Measurements from ENCODE around the gene TMEM109. TPM values are rescaled to one million over a fixed set of nuclear protein-coding genes. Genes with fewer than 3 reads are reported as not detected.
A peak's percentile ranks its signal among the peaks of the same experiment; 100 is the strongest.
"Not testable (repeated sequence)": the region's sequence is repeated elsewhere in the genome, so short reads cannot be mapped to it uniquely, and the experiment has no call there.

TMEM109 gene
- total RNA-seq, 1 donor from 2014 or later, result 64.5 TPM

DNA sequence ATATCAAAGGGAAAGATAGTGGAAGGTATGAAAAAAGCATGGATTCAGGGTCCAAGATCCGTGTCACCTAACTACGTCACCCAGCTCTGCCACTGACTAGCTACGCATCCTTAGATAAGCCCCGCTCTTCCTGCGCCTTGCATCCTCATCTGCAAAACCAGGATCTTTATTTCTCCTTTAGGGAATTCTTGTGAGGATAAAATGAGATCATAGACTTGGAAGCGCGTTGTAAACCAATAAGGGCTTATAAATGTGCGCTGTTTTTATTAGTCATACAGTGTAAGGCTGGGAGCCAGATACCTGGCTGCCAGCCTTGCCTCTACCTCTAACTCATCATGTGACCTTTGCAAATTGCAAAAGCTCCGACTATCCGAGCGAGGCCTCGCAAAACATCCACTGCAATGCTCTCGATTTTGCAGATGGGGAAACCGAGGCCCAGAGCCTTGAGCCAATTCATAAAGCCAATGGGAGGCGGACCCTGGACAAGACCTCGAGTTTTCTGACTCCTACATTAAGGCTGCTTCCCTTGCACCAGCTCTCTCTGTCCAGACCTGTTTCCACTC, 8.3 kb upstream of the TMEM109 start:
- Histone ChIP-seq H3K4me3 (ENCODE audit: low read depth, low read length) (peak overlapping the region; percentile 81), H3K36me3 (ENCODE audit: control insufficient read depth, insufficient read depth, low read length) (peaks cover 1% of the 10 kb centered on the region), H3K27me3 (ENCODE audit: control insufficient read depth, insufficient read depth, low read length) (peaks cover 2% of the 10 kb centered on the region)
- DNase-seq (ENCODE audit: low read depth), result no peak
- TF ChIP-seq, protein P1, sequence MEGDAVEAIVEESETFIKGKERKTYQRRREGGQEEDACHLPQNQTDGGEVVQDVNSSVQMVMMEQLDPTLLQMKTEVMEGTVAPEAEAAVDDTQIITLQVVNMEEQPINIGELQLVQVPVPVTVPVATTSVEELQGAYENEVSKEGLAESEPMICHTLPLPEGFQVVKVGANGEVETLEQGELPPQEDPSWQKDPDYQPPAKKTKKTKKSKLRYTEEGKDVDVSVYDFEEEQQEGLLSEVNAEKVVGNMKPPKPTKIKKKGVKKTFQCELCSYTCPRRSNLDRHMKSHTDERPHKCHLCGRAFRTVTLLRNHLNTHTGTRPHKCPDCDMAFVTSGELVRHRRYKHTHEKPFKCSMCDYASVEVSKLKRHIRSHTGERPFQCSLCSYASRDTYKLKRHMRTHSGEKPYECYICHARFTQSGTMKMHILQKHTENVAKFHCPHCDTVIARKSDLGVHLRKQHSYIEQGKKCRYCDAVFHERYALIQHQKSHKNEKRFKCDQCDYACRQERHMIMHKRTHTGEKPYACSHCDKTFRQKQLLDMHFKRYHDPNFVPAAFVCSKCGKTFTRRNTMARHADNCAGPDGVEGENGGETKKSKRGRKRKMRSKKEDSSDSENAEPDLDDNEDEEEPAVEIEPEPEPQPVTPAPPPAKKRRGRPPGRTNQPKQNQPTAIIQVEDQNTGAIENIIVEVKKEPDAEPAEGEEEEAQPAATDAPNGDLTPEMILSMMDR (IDR thresholded peaks at IDR 0.05; ENCODE audit: insufficient read depth, low read length, poor library complexity, severe bottlenecking), result no peak

- Histone ChIP-seq H3K4me3 (ENCODE audit: low read depth, low read length) (peak within 1 kb of the TSS; percentile 81), H3K36me3 (ENCODE audit: control insufficient read depth, insufficient read depth, low read length) (peaks cover 1% of the 10 kb centered on the region), H3K27me3 (ENCODE audit: control insufficient read depth, insufficient read depth, low read length) (peaks cover 2% of the 10 kb centered on the region)
- TF ChIP-seq, protein P1 (IDR thresholded peaks at IDR 0.05; ENCODE audit: insufficient read depth, low read length, poor library complexity, severe bottlenecking), result no peak
- DNase-seq (ENCODE audit: low read depth), result peak; percentile 82
Observed at GRCh38 chr11:60906132-60906972, 7.6 kb upstream of the TMEM109 start, which contains the start of gene PRPF19. PRPF19 (minus strand) TSS chr11:60906585; CDS start chr11:60906382, 203 bp downstream.

GRCh38 chr11:60908803-60909202, 5.2 kb upstream of the TMEM109 start:
- no peak for DNase-seq (ENCODE audit: low read depth)
- Histone ChIP-seq H3K4me3 (ENCODE audit: low read depth, low read length) (no peak overlapping the region), H3K36me3 (ENCODE audit: control insufficient read depth, insufficient read depth, low read length) (no peaks in the 10 kb centered on the region), H3K27me3 (ENCODE audit: control insufficient read depth, insufficient read depth, low read length) (peaks cover 2% of the 10 kb centered on the region)
- TF ChIP-seq, protein P1 (IDR thresholded peaks at IDR 0.05; ENCODE audit: insufficient read depth, low read length, poor library complexity, severe bottlenecking), result no peak

DNA sequence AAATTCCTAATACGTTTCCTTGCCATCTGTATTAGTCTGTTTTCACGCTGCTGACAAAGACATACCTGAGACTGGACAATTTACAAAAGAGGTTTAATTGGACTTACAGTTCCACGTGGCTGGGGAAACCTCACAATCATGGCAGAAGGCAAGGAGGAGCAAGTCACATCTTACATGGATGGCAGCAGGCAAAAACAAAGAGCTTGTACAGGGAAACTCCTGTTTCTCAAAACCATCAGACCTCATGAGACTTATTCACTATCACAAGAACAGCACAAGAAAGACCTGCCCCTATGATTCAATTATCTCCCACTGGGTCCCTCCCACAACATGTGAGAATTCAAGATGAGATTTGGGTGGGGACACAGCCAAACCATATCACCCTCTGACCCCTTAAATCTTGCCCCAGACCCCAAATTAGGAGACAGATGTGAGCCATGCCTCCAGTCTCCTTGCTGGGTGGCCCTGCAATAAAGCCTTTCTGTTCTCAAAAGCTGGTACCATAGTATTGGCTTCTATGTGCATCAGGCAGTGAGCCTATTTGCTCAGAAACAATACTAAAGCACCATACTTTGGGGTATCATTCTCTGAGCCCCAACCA, 4.2 kb upstream of the TMEM109 start:
- H3K4me3 ChIP-seq (ENCODE audit: low read depth, low read length); DNase-seq (ENCODE audit: low read depth); H3K27me3 ChIP-seq (ENCODE audit: control insufficient read depth, insufficient read depth, low read length); H3K36me3 ChIP-seq (ENCODE audit: control insufficient read depth, insufficient read depth, low read length): not testable (repeated sequence)

DNA sequence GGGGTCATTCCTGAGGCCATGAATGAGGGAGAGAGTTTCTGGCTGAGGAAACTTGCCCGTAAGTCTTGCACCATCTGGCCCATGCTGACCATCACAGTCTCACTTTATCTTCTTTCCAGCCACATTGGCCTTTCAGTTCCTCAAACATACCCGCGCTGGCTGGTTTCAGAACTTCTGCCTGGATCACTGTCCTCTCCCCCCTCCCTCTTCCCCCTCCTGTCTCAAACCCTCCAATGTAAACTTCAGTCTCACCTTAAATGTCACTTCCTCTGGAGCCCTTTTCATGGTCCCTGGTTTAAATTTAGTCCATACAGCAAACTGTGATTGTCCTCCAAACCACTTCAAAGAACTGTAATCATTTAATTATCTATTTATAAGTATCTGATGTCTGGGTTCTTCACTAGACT, 3.7 kb upstream of the TMEM109 start:
- TF ChIP-seq, protein P1 (IDR thresholded peaks at IDR 0.05; ENCODE audit: insufficient read depth, low read length, poor library complexity, severe bottlenecking), result no peak

GRCh38 chr11:60910711-60911380, 3.1 kb upstream of the TMEM109 start:
- Histone ChIP-seq H3K36me3 (ENCODE audit: control insufficient read depth, insufficient read depth, low read length) (no peaks in the 10 kb centered on the region), H3K27me3 (ENCODE audit: control insufficient read depth, insufficient read depth, low read length) (peaks cover 2% of the 10 kb centered on the region), H3K4me3 (ENCODE audit: low read depth, low read length) (no peak overlapping the region)
- DNase-seq (ENCODE audit: low read depth), result no peak
- TF ChIP-seq, protein P1 (IDR thresholded peaks at IDR 0.05; ENCODE audit: insufficient read depth, low read length, poor library complexity, severe bottlenecking), result no peak

More for the DNA sequence above, 3.7 kb upstream of the TMEM109 start:
- H3K27me3 ChIP-seq (ENCODE audit: control insufficient read depth, insufficient read depth, low read length), result peaks cover 2% of the 10 kb centered on the region
- no peak overlapping the region for H3K4me3 ChIP-seq (ENCODE audit: low read depth, low read length)
- no peaks in the 10 kb centered on the region for H3K36me3 ChIP-seq (ENCODE audit: control insufficient read depth, insufficient read depth, low read length)
- no peak for DNase-seq (ENCODE audit: low read depth)
